NCI-H82 treated with DMSO at 0.1 percent for 48 hours (cell line): ENCODE data around the gene CTXND1.

Experiments used
- DNase-seq: peaks from one replicate; lab custom pipeline; 2025; ENCODE audit not compliant: unreplicated experiment; lab: John Stamatoyannopoulos, UW

CTXND1 gene

GRCh38 chr15:80259942-80260510 lies 8.0 kb upstream of the CTXND1 start:
- DNase-seq = no peak

- DNase-seq = no peak
Observed at GRCh38 chr15:80251428-80252120, 439 bp downstream of the CTXND1 start.

GRCh38 chr15:80250614-80251427 lies 1.2 kb downstream of the CTXND1 start:
- no peak for DNase-seq

- DNase-seq = no peak
Observed at GRCh38 chr15:80249973-80250372, 2.0 kb downstream of the CTXND1 start.

- DNase-seq = no peak
Observed at GRCh38 chr15:80247320-80247719, 4.7 kb downstream of the CTXND1 start.

GRCh38 chr15:80246425-80246894 lies 5.6 kb downstream of the CTXND1 start:
- DNase-seq = no peak

- no peak for DNase-seq
Observed at GRCh38 chr15:80242802-80243201, 9.2 kb downstream of the CTXND1 start.

- no peak for DNase-seq
Observed at GRCh38 chr15:80242132-80242769, 9.8 kb downstream of the CTXND1 start.

GRCh38 chr15:80241508-80241907 lies 10.5 kb downstream of the CTXND1 start:
- no peak for DNase-seq

GRCh38 chr15:80240276-80240675 lies 11.7 kb downstream of the CTXND1 start:
- DNase-seq = no peak

GRCh38 chr15:80234883-80235282 lies 17.1 kb downstream of the CTXND1 start:
- no peak for DNase-seq

GRCh38 chr15:80233581-80233980 lies 18.4 kb downstream of the CTXND1 start:
- DNase-seq = no peak

GRCh38 chr15:80231371-80231770 lies 20.6 kb downstream of the CTXND1 start:
- DNase-seq = no peak

- DNase-seq = no peak
Observed at GRCh38 chr15:80228959-80229610, 22.9 kb downstream of the CTXND1 start.

- DNase-seq = no peak
Observed at GRCh38 chr15:80219955-80220354, 32.1 kb downstream of the CTXND1 start.

GRCh38 chr15:80217327-80217900 lies 34.6 kb downstream of the CTXND1 start:
- no peak for DNase-seq

- DNase-seq = no peak
Observed at GRCh38 chr15:80216911-80217310, 35.1 kb downstream of the CTXND1 start.

GRCh38 chr15:80216141-80216540 lies 35.9 kb downstream of the CTXND1 start:
- no peak for DNase-seq

GRCh38 chr15:80214910-80215309 lies 37.1 kb downstream of the CTXND1 start:
- no peak for DNase-seq

- no peak for DNase-seq
Observed at GRCh38 chr15:80211976-80212375, 40.0 kb downstream of the CTXND1 start.
